GM12878 (cell line): ENCODE results near the gene CRKL. TPM values are rescaled to one million over a fixed set of nuclear protein-coding genes. Genes with fewer than 3 reads are reported as not detected.

Source experiments
- ATAC-seq: fragments of 200-7000 bp; cut with Tn5 transposase; 3 replicates; pipeline ENCODE4 v1.9.1; 2020; ENCODE audit warnings: mild to moderate bottlenecking, moderate library complexity
- BruUV-seq: library from RNA; stranded (reverse); fragments of 400-500 nt; replicated peaks from 2 replicates; lab custom pipeline; 2021; lab: Mats Ljungman, UMichigan
- CTCF ChIA-PET: fragments of 300-600 bp; sonication (Branson Sonifier 250); formaldehyde crosslinking; extraction: SDS; loops from one replicate; lab custom pipeline; 2021; ENCODE audit warnings: inconsistent platforms; lab: Yijun Ruan, JAX
- POLR2A ChIA-PET: fragments of 350-600 bp; formaldehyde crosslinking; extraction: SDS; loops from one replicate; lab custom pipeline; 2021; ENCODE audit warnings: inconsistent platforms; lab: Charles Lee
- RAD21 ChIA-PET: fragments of 300-600 bp; sonication (Branson Sonifier 250); formaldehyde crosslinking; loops from one replicate; lab custom pipeline; 2023; ENCODE audit warnings: antibody characterized with exemption; ENCODE audit not compliant: unreplicated experiment; lab: Charles Lee
- SMC1A ChIA-PET: fragments of 300-600 bp; sonication (Branson Sonifier 250); formaldehyde crosslinking; loops from one replicate; lab custom pipeline; 2023; ENCODE audit not compliant: unreplicated experiment, uncharacterized antibody; lab: Charles Lee
- DNase-seq: peaks from one replicate; pipeline ENCODE4 v3.0.0-alpha.2; 2011; ENCODE audit warnings: low read depth, low spot score
- FAIRE-seq: peaks from 3 replicates; lab custom pipeline; 2011; peaks lifted over from hg19 to GRCh38; lab: Jason Lieb, UNC
- H2AFZ ChIP-seq: 2 replicates; pipeline ENCODE4 v1.6.0; 2011; ENCODE audit warnings: low read depth, low read length, control low read depth; ENCODE audit not compliant: control insufficient read depth
- H3K27ac ChIP-seq: 2 replicates; pipeline ENCODE4 v1.5.1; 2011; ENCODE audit warnings: control low read depth; ENCODE audit not compliant: control insufficient read depth, insufficient read depth
- H3K27me3 ChIP-seq, 2 experiments: replicated peaks in 1 of 2; 2 replicates each; pipeline versions ENCODE4 v1.6.0 to v1.6.1; 2011; ENCODE audit warnings: low read length in 1 of 2; ENCODE audit not compliant: control insufficient read depth in 2 of 2, insufficient read depth in 2 of 2
- H3K36me3 ChIP-seq, 2 experiments: 2 replicates each; pipeline ENCODE4 v1.5.1; 2011; ENCODE audit warnings: low read length in 1 of 2; ENCODE audit not compliant: control insufficient read depth in 2 of 2, insufficient read depth in 2 of 2
- H3K4me1 ChIP-seq: 2 replicates; pipeline ENCODE4 v1.6.1; 2011; ENCODE audit warnings: mild to moderate bottlenecking, low read length, moderate library complexity, mixed read lengths; ENCODE audit not compliant: control insufficient read depth, insufficient read depth
- H3K4me2 ChIP-seq: 2 replicates; pipeline ENCODE4 v1.6.0; 2011; ENCODE audit warnings: control low read depth; ENCODE audit not compliant: control insufficient read depth, insufficient read depth
- H3K4me3 ChIP-seq: fragments of 200-600 bp; sonication (generic); 2 replicates; pipeline ENCODE4 v1.5.1; 2016
- H3K79me2 ChIP-seq: 2 replicates; pipeline ENCODE4 v1.6.0; 2011; ENCODE audit warnings: low read length; ENCODE audit not compliant: control insufficient read depth, insufficient read depth
- H3K9ac ChIP-seq: 2 replicates; pipeline ENCODE4 v1.8.0; 2011; ENCODE audit warnings: low read length, control low read depth, mixed read lengths; ENCODE audit not compliant: control insufficient read depth, insufficient read depth
- H3K9me3 ChIP-seq: replicated peaks from 3 replicates; pipeline ENCODE4 v1.5.1; 2011; ENCODE audit warnings: mild to moderate bottlenecking, low read length; ENCODE audit not compliant: control insufficient read depth, insufficient read depth
- H4K20me1 ChIP-seq: 2 replicates; pipeline ENCODE4 v1.6.0; 2011; ENCODE audit not compliant: control insufficient read depth, insufficient read depth
- ASH2L ChIP-seq: fragments of 300-600, 200-600 bp; sonication (generic); IDR thresholded peaks from 2 replicates; pipeline ENCODE4 v1.6.1; 2017; ENCODE audit warnings: low read depth, mild to moderate bottlenecking, borderline replicate concordance
- CHD1 ChIP-seq: IDR thresholded peaks from 2 replicates; pipeline ENCODE4 v1.6.1; 2012; ENCODE audit warnings: low read depth, low read length, improper control_type of control experiment
- EZH2 ChIP-seq: IDR thresholded peaks from 2 replicates; pipeline ENCODE4 v1.6.1; 2012; ENCODE audit warnings: low read depth, mild to moderate bottlenecking, control low read depth, inconsistent platforms, low read length, borderline replicate concordance; ENCODE audit not compliant: control insufficient read depth
- FOXK2 ChIP-seq: fragments of 450-650 bp; IDR thresholded peaks from 2 replicates; pipeline ENCODE4 v1.6.1; 2017; ENCODE audit warnings: mild to moderate bottlenecking, moderate library complexity
- HCFC1 ChIP-seq: fragments of 150-350 bp; IDR thresholded peaks from 2 replicates; pipeline ENCODE4 v1.6.1; 2014; ENCODE audit warnings: low read length
- NRF1 ChIP-seq: conservative IDR thresholded peaks from 2 replicates; pipeline ENCODE4 v1.6.1; 2011; ENCODE audit warnings: mild to moderate bottlenecking, low read depth, low read length, improper control_type of control experiment
- PBX3 ChIP-seq: IDR thresholded peaks from 2 replicates; pipeline ENCODE4 v1.6.1; 2011; ENCODE audit warnings: mild to moderate bottlenecking, low read depth, low read length, moderate library complexity; ENCODE audit not compliant: insufficient replicate concordance
- RAD21 ChIP-seq: IDR thresholded peaks from 2 replicates; pipeline ENCODE4 v1.6.1; 2011; ENCODE audit warnings: mild to moderate bottlenecking, low read depth, low read length, moderate library complexity; ENCODE audit not compliant: insufficient read depth
- RBBP5 ChIP-seq: fragments of 200-600 bp; sonication (generic); conservative IDR thresholded peaks from 2 replicates; pipeline ENCODE4 v1.6.1; 2016
- RCOR1 ChIP-seq: conservative IDR thresholded peaks from 2 replicates; pipeline ENCODE4 v1.6.1; 2012; ENCODE audit warnings: low read depth, low read length, improper control_type of control experiment
- TARDBP ChIP-seq: IDR thresholded peaks from 2 replicates; pipeline ENCODE4 v1.6.1; 2016; ENCODE audit warnings: borderline replicate concordance
- TBL1XR1 ChIP-seq: IDR thresholded peaks from 2 replicates; pipeline ENCODE4 v1.6.1; 2012; ENCODE audit warnings: low read depth, low read length, improper control_type of control experiment
- ZNF384 ChIP-seq: IDR thresholded peaks from 2 replicates; pipeline ENCODE4 v1.6.1; 2012; ENCODE audit warnings: low read depth, mild to moderate bottlenecking, low read length, improper control_type of control experiment, borderline replicate concordance
- ZNF622 ChIP-seq: fragments of 450-650 bp; IDR thresholded peaks from 2 replicates; pipeline ENCODE4 v1.6.1; 2017; ENCODE audit warnings: mild to moderate bottlenecking, inconsistent platforms
- WGBS: methylation state at CpG from one replicate; pipeline ENCODE4 v1.1.6; 2016; ENCODE audit warnings: low lambda C conversion rate; ENCODE audit not compliant: insufficient replicate concordance, insufficient coverage; ENCODE audit errors: missing lambda C conversion rate; 5-methylcytosine and 5-hydroxymethylcytosine counted together
- in situ Hi-C: fragments of 300-500 bp; cut with MboI; formaldehyde crosslinking; loops from 9 replicates; pipeline ENCODE4 v1.14.3; 2018; ENCODE audit warnings: mixed read lengths
- intact Hi-C: fragments of 100-400 bp; cut with micrococcal nuclease; formaldehyde crosslinking; loops from one replicate; pipeline ENCODE4 v1.14.2; 2022; ENCODE audit not compliant: unreplicated experiment
- polyA plus RNA-seq, 11 experiments: library from polyadenylated mRNA; depleted of rRNA in 4 of 11; unstranded in 6 of 11; stranded (reverse) in 5 of 11; fragments of >200 nt; fragmentation: Nextera tagmentation in 4 of 11; fragmentation: Illumina TruSeq in 1 of 11; extraction: Ambion mirVana in 4 of 11; extraction: Trizol in 1 of 11; gene quantifications; 1 replicate in 1 of 11; 2 replicates in 10 of 11; pipeline versions ENCODE4 v1.2.1 to v1.2.3, GENCODE V29; 2011 to 2016; ENCODE audit warnings: inconsistent platforms in 2 of 11, missing spikeins in 2 of 11, low read depth in 1 of 11
- total RNA-seq, 4 experiments: library from RNA; depleted of rRNA in 3 of 4; stranded (reverse); fragments of >200 nt in 3 of 4; fragmentation: Illumina TruSeq in 1 of 4; extraction: Trizol in 1 of 4; gene quantifications; 2 replicates each; pipeline versions ENCODE4 v1.2.1 to v1.2.3, GENCODE V29; 2013 to 2021
- TF ChIP-seq, protein P1 (sequence below): fragments of 450-650 bp; IDR thresholded peaks from 2 replicates; pipeline ENCODE4 v1.6.1; 2017; ENCODE audit warnings: low read depth, mild to moderate bottlenecking, moderate library complexity

CRKL gene
- total and polyA plus RNA-seq, 10 of the 15 experiments (the other 5 are each of a cell fraction or from before 2014, with no cell fraction given): 12.6 to 61.2 (median 32.7) TPM

DNA sequence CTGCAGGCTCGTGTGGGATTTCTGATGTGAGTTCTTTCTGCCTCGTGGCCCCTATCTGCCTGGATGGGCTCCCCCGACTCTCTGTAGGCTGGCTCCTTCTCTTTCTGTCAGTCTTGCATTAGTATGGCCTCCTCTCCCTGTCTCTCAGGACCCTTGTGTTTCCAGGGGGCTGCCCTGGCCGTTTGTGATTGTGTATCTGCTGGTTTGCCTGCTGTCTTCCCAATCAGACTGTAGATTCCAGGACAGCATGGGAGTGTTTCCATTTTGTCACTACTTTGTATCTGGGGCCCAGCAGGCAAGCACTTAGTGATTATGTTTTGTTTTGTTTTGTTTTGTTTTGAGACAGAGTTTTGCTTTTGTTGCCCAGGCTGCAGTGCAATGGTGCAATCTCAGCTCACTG is 32.8 kb upstream of the CRKL start (continued):
- TF ChIP-seq NRF1 (no peak), CHD1 (no peak), HCFC1 (no peak), ZNF622 (no peak), TBL1XR1 (no peak), ASH2L (no peak), PBX3 (no peak), RBBP5 (no peak)

DNA sequence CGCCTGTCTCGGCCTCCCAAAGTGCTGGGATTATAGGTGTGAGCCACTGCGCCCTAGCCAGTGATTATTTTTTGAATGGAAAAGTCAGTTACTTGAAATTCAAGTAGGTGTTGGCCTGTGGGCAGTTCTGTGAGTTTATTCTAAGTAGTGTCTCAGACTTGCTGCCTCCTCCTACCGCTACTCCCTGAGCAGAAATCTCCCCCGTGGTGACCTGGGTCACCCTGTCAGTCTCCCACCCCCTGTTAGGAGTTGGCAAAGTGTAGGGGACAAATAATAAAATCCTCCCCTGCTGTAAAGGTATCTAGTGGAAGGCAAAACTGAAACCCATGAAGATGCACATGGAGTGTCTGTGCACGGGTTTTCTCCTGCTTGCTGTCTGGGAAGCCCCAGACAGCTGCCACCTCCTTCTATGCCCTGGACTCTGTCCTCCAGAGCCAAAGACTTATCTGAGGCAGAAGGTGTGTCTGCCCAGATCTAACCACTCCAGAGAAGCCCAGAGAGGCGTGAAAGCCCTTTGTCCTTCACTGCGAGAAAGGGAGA is 32.1 kb upstream of the CRKL start:
- H3K36me3 ChIP-seq: peaks cover 8 to 10% of the 10 kb centered on the region in 2 experiments

More for the DNA sequence above, 32.1 kb upstream of the CRKL start:
- WGBS: 66% methylated on average over 8 of the region's 8 CpGs
- in situ Hi-C loops: no loop called here
- no peak for FAIRE-seq
- Histone ChIP-seq H3K9ac (no peak overlapping the region), H3K79me2 (no peaks in the 10 kb centered on the region), H3K4me2 (no peak overlapping the region), H3K4me1 (no peaks in the 10 kb centered on the region), H3K9me3 (no peaks in the 10 kb centered on the region), H2AFZ (no peak overlapping the region), H3K4me3 (no peak overlapping the region), H3K27me3 (no peaks in the 10 kb centered on the region), H3K27ac (no peak overlapping the region), H4K20me1 (no peaks in the 10 kb centered on the region)
- ChIA-PET RAD21 (interaction anchor here (0.7 to 1.2 kb wide), 4 partner anchors 9 to 167 kb away, joined by 3 to 4 read pairs (median 3); no protein-coding TSS in a partner anchor), SMC1A (interaction anchor here (1.2 to 1.6 kb wide), 4 partner anchors 36 to 135 kb away, joined by 3 to 5 read pairs (median 4); no protein-coding TSS in a partner anchor), POLR2A (no interaction called here), CTCF (interaction anchor here (0.6 to 1.7 kb wide), 8 partner anchors 8 to 156 kb away, joined by 3 to 9 read pairs (median 4); partner anchors contain the start of gene THAP7)
- peak; percentile 56 for ATAC-seq
- BruUV-seq: no TSS peak
- TF ChIP-seq ZNF384 (no peak), FOXK2 (no peak), RAD21 (no peak), RCOR1 (no peak), TARDBP (no peak), EZH2 (no peak)
- TF ChIP-seq, protein P1, sequence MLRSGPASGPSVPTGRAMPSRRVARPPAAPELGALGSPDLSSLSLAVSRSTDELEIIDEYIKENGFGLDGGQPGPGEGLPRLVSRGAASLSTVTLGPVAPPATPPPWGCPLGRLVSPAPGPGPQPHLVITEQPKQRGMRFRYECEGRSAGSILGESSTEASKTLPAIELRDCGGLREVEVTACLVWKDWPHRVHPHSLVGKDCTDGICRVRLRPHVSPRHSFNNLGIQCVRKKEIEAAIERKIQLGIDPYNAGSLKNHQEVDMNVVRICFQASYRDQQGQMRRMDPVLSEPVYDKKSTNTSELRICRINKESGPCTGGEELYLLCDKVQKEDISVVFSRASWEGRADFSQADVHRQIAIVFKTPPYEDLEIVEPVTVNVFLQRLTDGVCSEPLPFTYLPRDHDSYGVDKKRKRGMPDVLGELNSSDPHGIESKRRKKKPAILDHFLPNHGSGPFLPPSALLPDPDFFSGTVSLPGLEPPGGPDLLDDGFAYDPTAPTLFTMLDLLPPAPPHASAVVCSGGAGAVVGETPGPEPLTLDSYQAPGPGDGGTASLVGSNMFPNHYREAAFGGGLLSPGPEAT: no peak
- TF ChIP-seq, all 136 proteins: peak for 0
- DNase-seq: no peak
- intact Hi-C loops: no loop called here
